ENCODE data around the gene ACO2. TPM values are rescaled to one million over a fixed set of nuclear protein-coding genes. Genes with fewer than 3 reads are reported as not detected.

The ACO2 gene
- total and polyA plus RNA-seq, 2 of the 8 experiments (the other 6 are each of a cell fraction or from before 2014, with no cell fraction given): 52.8 to 75.4 TPM

DNA sequence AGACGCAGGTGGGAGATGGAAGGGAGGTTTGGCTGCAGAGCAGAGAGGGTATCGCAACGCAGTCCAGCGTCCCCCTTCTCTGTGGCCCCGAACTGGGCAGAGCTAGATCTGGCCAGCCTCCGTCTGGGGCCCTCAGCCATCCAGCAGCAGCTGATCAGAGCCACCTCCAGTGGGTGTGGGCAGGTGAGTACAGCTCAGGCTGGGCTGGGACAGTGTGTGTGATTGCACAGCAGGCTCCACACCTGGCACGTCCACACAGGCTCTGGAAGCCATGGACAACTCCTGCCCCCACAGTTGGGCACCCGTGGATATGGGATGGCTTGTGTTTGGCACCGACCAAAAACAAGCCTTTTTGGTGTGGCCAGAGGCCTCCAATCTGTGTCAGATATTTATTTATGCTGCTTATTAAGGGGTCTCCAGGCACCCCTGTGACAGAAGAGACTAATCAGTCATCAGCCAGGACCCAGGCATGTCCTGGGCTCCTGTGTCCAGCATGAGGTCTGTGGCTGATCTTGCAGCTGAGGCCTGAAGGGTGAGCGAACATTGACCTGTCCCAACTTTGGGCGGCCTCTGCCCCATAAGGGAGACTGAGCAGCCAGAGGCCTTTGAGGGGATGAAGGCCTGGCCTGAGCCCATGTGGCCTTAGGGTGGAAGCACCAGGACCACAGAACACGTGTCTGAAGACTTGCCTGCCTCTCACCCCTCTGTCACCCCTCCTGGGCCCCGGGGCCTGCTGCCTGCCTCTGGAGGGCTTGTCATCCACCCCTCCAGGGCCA is 56.7 kb downstream of the ACO2 start (continued):
- TF ChIP-seq CHD7 (IDR thresholded peaks at IDR 0.05; ENCODE audit: insufficient replicate concordance, low read length): no peak
- TF ChIP-seq PHF8 (conservative IDR thresholded peaks at IDR 0.05; ENCODE audit: low read depth, low read length): no peak

Measured in H1 (cell line).